Body of pancreas (tissue), 4 donors: ENCODE measurements around the gene DNAH2. TPM values are rescaled to one million over a fixed set of nuclear protein-coding genes. Genes with fewer than 3 reads are reported as not detected.

Source experiments
- ATAC-seq: fragments of 150-250 bp; one replicate; pipeline ENCODE4 v1.9.1; 2016
- DNase-seq, 4 donors: peaks; one replicate each; pipeline ENCODE4 v3.0.0-alpha.2; 2019
- H3K27ac ChIP-seq, 4 donors: fragments of 200-600 bp; sonication (generic); 1 replicate in 3 of 4; 2 replicates in 1 of 4; pipeline versions ENCODE4 v1.5.1 to v1.6.1; 2016 to 2019; ENCODE audit warnings: mild to moderate bottlenecking in 1 of 4, mixed read lengths in 1 of 4, moderate library complexity in 1 of 4
- H3K27me3 ChIP-seq, 2 donors: fragments of 200-600 bp; sonication (generic); one replicate each; pipeline ENCODE4 v1.6.0; 2016; ENCODE audit warnings: mild to moderate bottlenecking in 1 of 2
- H3K36me3 ChIP-seq, 2 donors: fragments of 200-600 bp; sonication (generic); replicated peaks in 1 of 2; 2 replicates each; pipeline ENCODE4 v1.5.1; 2016; ENCODE audit warnings: low read depth in 2 of 2; ENCODE audit not compliant: insufficient read depth in 1 of 2
- H3K4me1 ChIP-seq: fragments of 200-600 bp; sonication (generic); one replicate; pipeline ENCODE4 v1.6.0; 2016
- H3K4me3 ChIP-seq, 2 donors: fragments of 200-600 bp; sonication (generic); 1 replicate in 1 of 2; 2 replicates in 1 of 2; pipeline ENCODE4 v1.5.1; 2016 to 2019
- H3K9me3 ChIP-seq, 3 donors: fragments of 200-600 bp; sonication (generic); 1 replicate in 2 of 3; 2 replicates in 1 of 3; pipeline ENCODE4 v1.5.1; 2016
- CTCF ChIP-seq, 7 experiments: fragments of 450-650 bp in 4 of 7; fragments of 200-600 bp in 3 of 7; sonication (generic) in 3 of 7; IDR thresholded peaks; one replicate each; pipeline ENCODE4 v1.5.1; 2016 to 2019; ENCODE audit warnings: antibody characterized with exemption in 7 of 7
- POLR2A ChIP-seq, 3 donors: fragments of 450-650 bp; IDR thresholded peaks; one replicate each; pipeline ENCODE4 v1.6.1; 2016; ENCODE audit warnings: antibody characterized with exemption in 3 of 3, mild to moderate bottlenecking in 2 of 3
- WGBS, 2 donors: methylation state at CpG; one replicate each; pipeline ENCODE4 v1.1.5; 2017; 5-methylcytosine and 5-hydroxymethylcytosine counted together
- intact Hi-C: fragments of 100-400 bp; cut with DNase I; formaldehyde crosslinking; loops from one replicate; pipeline ENCODE4 v1.15.1; 2023
- total RNA-seq, 2 donors: library from RNA; depleted of rRNA; stranded (reverse); fragments of >200 nt; gene quantifications; one replicate each; pipeline ENCODE4 v1.1.0, GENCODE V29; 2016

The DNAH2 gene
- total RNA-seq, 2 donors from 2014 or later = 0.26 to 0.66 TPM

GRCh38 chr17:7838090-7839075 is 120.8 kb downstream of the DNAH2 start:
- no peak overlapping the region for H3K4me3 ChIP-seq
- H3K27ac ChIP-seq = peak overlapping the region; percentile 26 to 100 (median 100)
- TF ChIP-seq CTCF (IDR thresholded peaks at IDR 0.05) (no peak), POLR2A (IDR thresholded peaks at IDR 0.05) (no peak)
- ATAC-seq = no peak
- H3K36me3 ChIP-seq = no peaks in the 10 kb centered on the region
- peaks cover 55% of the 10 kb centered on the region for H3K4me1 ChIP-seq
- DNase-seq = peak; percentile 57 to 73 (median 70)
- H3K27me3 ChIP-seq = no peaks in the 10 kb centered on the region
- WGBS, 2 donors = 16 to 18% methylated on average over 8 to 10 of the region's 12 CpGs
- no peaks in the 10 kb centered on the region for H3K9me3 ChIP-seq
- intact Hi-C loops = no loop called here

- 58 to 62% methylated on average over 6 of the region's 6 CpGs for WGBS, 2 donors
- Histone ChIP-seq H3K36me3 (no peaks in the 10 kb centered on the region), H3K9me3 (no peaks in the 10 kb centered on the region), H3K4me1 (peaks cover 51% of the 10 kb centered on the region), H3K27me3 (no peaks in the 10 kb centered on the region), H3K4me3 (no peak overlapping the region), H3K27ac (peak overlapping the region in 3 of 4 donors; percentile 99 to 100 (median 100))
- intact Hi-C loops = no loop called here
- no peak for DNase-seq
- TF ChIP-seq POLR2A (IDR thresholded peaks at IDR 0.05) (no peak), CTCF (IDR thresholded peaks at IDR 0.05) (no peak)
- ATAC-seq = no peak
Observed at GRCh38 chr17:7839190-7839875, 121.8 kb downstream of the DNAH2 start.

- intact Hi-C loops = no loop called here
- no peaks in the 10 kb centered on the region for H3K36me3 ChIP-seq
- no peaks in the 10 kb centered on the region for H3K27me3 ChIP-seq
- TF ChIP-seq CTCF (IDR thresholded peaks at IDR 0.05) (no peak), POLR2A (IDR thresholded peaks at IDR 0.05) (no peak)
- H3K9me3 ChIP-seq = no peaks in the 10 kb centered on the region
- peaks cover 53% of the 10 kb centered on the region for H3K4me1 ChIP-seq
- 52 to 62% methylated on average over 2 of the region's 2 CpGs for WGBS, 2 donors
- H3K27ac ChIP-seq = peak overlapping the region in 3 of 4 donors; percentile 99 to 100 (median 100)
- ATAC-seq (no peak), DNase-seq (no peak)
- no peak overlapping the region for H3K4me3 ChIP-seq
Observed at GRCh38 chr17:7839876-7840261, 122.3 kb downstream of the DNAH2 start.

DNA sequence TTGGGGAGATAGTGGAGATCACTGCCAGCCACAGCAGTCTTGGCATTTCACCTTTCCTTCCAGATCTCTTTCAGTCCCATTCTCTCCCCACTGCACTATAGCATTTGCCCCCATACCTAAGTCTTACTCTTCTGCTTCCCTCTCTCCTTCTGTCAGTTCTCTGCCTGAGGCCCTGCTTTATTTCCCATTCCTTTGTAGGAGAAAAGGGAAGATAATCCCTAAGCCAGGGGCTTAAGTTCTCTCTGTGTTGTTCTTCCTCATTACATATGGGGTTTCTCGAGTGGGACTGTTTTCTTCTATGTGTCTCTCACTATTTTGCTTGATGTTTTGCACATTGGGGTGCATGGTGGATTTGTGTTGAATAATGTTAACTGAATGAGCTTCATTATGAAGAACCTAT is 122.9 kb downstream of the DNAH2 start:
- no peak for TF ChIP-seq POLR2A (IDR thresholded peaks at IDR 0.05)
- TF ChIP-seq CTCF (IDR thresholded peaks at IDR 0.05) = no peak
- 25 to 50% methylated on average over 1 of the region's 1 CpG for WGBS, 2 donors
- no peak for DNase-seq
- peak overlapping the region in 3 of 4 donors; percentile 98 to 100 (median 99) for H3K27ac ChIP-seq
- no peaks in the 10 kb centered on the region for H3K36me3 ChIP-seq
- H3K4me1 ChIP-seq = peaks cover 58% of the 10 kb centered on the region
- no peaks in the 10 kb centered on the region for H3K9me3 ChIP-seq
- no peaks in the 10 kb centered on the region for H3K27me3 ChIP-seq
- ATAC-seq = no peak
- intact Hi-C loops = no loop called here
- no peak overlapping the region for H3K4me3 ChIP-seq
